ENCODE results near the gene NBPF3.
"Not testable (repeated sequence)": the region's sequence is repeated elsewhere in the genome, so short reads cannot be mapped to it uniquely, and the experiment has no call there.

Gene NBPF3

GRCh38 chr1:21439721-21440629, at the start of gene NBPF3:
Gene NBPF3 (plus strand): TSS chr1:21440137. CDS start chr1:21445087, 4,950 bp downstream.
- peak; percentile 87 to 90 for DNase-seq

GRCh38 chr1:21391497-21391896, 48.4 kb upstream of the NBPF3 start:
- DNase-seq = no peak

DNA sequence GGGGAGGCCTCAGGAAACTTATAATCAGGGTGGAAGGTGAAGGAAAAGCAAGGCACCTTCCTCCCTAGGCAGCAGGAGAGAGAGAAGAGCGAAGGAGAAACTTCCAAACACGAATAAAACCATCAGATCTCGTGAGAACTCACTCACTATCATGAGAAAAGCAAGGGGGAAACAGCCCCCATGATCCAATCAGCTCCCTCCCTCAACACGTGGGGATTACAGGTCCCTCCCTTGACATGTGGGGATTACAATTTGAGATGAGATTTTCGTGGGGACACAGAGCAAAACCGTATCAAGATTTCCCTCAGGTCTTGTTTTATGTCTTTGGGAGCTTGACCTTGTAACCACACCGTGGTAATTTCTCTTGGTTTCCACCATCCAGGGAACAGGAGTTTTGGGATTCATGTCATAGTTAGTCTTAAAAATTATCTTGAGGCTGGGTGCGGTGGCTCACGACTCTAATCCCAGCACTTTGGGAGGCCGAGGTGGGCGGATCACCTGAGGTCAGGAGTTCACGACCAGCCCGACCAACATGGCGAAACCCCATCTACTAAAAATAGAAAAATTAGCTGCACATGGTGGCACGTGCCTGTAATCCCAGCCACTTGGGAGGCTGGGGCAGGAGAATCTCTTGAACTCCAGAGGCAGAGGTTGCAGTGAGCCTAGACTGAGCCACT, 47.2 kb upstream of the NBPF3 start:
- no peak for DNase-seq

- DNase-seq = no peak
These were observed 43.4 kb upstream of the NBPF3 start for GRCh38 chr1:21396516-21396915.

- DNase-seq = peak; percentile 24 to 28
These were observed 42.1 kb upstream of the NBPF3 start for GRCh38 chr1:21397813-21398188.

DNA sequence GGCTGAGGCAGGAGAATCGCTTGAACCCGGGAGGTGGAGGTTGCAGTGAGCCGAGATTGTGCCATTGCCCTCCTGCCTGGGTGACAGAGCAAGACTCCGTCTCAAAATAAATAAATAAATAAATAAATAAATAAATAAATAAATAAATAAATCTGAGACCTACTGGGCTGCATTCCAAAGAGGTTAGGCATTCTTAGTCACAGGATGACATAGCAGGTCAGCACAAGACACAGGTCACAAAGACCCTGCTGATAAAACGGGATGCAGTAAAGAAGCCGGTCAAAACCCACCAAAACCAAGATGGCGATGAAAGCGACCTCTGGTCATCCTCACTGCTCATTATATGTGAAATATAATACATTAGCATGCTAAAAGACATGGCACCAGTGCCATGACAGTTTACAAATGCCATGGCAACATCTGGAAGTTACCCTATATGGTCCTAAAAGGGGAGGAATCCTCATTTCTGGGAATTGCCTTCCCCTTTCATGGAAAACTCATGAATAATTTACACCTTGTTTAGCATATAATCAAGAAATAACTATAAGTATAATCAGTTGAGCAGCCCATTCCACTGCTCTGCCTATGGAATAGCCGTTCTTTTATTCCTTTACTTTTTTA, 38.1 kb upstream of the NBPF3 start:
- DNase-seq = not testable (repeated sequence)

DNA sequence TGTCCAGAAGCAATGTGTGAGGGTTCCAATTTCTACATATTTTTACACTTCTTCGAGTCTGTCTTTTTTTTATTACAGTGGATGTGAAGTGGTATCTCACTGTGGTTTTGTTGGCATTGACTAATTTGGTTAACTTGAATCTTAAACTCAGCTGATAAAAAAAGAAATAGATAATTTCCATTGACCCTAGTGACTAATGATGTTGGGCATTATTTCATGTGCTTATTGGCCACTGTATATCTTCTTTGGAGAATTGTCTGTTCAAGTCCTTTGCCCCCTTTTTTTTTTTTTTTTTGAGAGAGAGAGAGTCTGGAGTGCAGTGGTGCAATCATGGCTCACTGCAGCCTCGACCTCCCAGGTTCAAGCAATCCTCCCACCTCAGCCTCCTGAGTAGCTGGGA, 33.3 kb upstream of the NBPF3 start:
- DNase-seq = no peak

- not testable (repeated sequence) for DNase-seq
These were observed 30.0 kb upstream of the NBPF3 start for GRCh38 chr1:21409897-21410296.

- no peak for DNase-seq
These were observed 25.9 kb upstream of the NBPF3 start for GRCh38 chr1:21414015-21414414.

DNA sequence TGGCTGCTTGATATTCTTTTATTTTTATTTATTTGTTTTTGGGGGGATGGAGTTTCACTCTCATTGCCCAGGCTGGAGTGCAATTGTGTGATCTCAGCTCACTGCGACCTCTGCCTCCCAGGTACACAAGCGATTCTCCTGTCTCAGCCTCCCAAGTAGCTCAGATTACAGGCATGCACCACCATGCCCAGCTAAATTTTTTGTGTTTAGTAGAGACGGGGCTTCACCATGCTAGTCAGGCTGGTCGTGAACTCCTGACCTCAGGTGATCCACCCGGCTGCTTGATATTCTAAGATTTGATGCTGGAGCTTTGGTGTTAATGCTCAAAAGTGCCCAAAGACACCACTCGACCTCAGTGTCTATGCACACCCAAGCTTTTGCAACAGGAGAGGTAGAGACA, 19.6 kb upstream of the NBPF3 start:
- DNase-seq = not testable (repeated sequence)

- DNase-seq = not testable (repeated sequence)
These were observed 18.6 kb upstream of the NBPF3 start for GRCh38 chr1:21421307-21421706.

DNA sequence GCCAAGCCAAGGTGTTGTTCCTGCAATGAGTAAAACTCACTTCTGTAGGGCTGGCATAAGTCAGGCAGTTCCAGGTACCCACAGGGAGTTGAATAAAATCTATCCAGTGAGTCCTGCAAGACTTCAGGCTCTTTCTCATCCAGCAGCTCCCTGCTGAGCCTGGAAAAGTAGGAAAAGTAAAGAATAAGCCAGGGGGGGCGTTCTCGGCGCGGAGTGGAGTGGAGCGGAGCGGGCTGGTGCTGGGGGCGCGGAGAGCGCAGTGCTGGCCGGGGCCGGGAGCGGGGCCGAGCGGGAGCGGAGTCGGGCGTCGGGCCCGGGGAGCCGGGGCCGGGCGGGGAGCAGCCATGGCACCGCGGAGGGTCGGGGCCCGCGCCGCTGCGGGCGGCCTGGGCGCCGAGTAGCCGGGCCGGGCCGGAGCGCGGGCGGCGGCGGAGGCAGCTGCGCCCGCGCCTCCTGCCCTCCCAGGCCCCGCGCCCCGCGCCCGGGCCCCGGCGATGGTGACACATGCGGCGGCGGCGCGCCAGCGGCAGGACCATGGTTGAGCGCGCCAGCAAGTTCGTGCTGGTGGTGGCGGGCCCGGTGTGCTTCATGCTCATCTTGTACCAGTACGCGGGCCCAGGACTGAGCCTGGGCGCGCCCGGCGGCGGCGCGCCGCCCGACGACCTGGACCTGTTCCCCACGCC, 12.0 kb upstream of the NBPF3 start:
- not testable (repeated sequence) for DNase-seq

GRCh38 chr1:21428481-21429073, 11.4 kb upstream of the NBPF3 start:
- DNase-seq = not testable (repeated sequence)

DNA sequence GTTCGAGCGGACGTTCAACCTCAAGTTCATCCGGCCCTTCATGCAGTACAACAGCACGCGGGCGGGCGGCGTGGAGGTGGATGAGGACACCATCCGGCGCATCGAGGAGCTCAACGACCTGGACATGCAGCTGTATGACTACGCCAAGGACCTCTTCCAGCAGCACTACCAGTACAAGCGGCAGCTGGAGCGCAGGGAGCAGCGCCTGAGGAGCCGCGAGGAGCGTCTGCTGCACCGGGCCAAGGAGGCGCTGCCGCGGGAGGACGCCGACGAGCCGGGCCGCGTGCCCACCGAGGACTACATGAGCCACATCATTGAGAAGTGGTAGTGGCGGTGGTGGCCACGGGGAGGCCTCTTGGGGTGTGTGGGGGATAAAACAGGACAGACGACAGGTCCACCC, 10.7 kb upstream of the NBPF3 start:
- DNase-seq = not testable (repeated sequence)

- DNase-seq = not testable (repeated sequence)
These were observed 9.1 kb upstream of the NBPF3 start for GRCh38 chr1:21430875-21431274.

DNA sequence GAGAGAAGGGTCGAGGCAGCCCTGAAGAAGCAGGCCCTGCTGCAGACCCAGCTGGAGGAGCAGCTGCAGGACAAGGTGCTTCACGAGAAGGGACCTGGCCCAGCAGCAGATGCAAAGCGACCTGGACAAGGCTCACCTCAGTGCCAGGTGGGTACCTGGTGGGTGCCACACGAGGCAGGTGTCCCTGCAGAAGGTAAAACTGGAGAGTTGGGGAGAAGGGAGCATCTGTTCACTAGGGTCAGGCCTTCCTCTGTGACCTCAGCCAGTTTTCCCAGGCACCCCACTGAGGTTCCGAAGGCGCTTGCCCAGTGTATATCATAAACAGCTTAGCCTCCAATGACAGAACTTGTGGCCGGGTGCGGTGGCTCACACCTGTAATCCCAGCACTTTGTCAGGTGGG, 5.5 kb upstream of the NBPF3 start:
- DNase-seq = no peak

GRCh38 chr1:21435646-21436487, 4.1 kb upstream of the NBPF3 start:
- DNase-seq = no peak

DNA sequence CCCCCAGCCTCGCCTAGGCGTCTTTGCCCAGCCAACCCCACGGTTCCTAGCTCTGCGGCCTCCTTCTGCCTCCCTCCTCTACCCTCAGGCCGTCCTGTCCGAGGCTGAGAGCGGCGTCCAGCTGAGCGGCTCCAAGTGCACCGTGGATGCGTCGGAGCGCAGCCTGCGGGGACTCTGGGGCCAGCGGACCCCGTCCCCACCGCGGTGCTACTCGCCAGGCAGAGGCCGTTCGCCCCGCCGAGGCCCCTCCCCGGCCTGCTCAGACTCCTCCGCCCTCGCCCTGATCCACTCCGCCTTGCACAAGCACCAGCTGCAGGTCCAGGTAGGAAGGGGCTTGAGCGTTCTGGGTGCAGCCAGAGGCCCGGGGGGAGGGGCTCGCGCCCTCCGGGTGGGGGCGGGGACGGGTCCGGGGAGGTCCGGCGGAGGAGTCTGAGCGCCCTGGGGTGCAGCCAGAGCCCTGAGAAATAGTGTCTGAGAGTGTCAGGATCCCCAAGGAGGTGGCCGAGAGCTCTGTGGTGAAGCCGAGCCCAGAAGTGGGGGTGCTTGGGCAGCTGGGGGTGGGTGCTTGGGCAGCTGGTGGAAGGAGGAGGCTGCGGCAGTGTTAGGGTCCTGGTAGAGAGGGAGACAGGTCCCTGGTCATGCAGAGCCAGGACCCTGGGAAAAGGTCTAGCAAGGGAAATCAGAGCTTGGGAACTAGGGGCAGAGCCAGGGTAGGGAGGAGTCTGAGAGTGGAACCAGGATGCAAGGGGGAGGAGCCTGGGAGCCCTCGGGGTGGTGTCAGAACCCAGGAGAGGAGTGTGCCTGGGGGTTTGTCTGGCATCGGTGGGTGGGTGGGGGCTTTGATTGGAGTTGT, 3.2 kb upstream of the NBPF3 start:
- DNase-seq = no peak

- DNase-seq = no peak
These were observed 2.6 kb upstream of the NBPF3 start for GRCh38 chr1:21437341-21437640.

DNA sequence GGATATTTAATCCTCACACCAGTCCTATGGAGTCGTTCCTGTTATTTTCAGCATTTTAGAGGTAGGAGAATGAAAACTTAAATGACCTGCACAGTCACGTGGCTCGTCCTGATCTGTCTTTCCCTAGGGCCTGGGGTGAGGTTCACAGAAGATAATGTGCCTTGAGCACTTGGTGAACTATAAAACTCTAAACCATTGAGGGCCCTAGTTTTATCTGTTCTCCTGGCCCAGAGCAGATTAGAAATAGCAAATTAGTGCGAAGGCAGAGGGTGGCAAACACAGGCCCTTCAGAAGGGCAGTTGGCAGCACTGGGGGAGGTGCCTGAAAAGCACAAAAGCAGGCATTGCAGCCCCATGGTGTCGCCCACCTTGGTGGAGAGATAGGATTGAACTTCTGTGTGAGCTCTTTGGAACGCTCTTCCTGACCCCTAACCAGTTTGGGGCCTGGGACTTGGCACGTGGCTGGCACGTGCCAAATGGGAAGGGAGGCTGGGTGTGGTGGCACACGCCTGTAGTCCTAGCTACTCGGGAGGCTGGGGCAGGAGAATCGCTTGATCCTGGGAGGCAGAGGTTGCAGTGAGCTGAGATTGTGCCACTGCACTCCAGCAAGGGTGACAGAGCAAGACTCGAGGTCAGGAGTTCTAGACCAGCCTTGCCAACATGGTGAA, 1.2 kb upstream of the NBPF3 start:
- not testable (repeated sequence) for DNase-seq
